Measurements from ENCODE around the gene MIEF2. TPM values are rescaled to one million over a fixed set of nuclear protein-coding genes. Genes with fewer than 3 reads are reported as not detected.

Gene MIEF2
- total and polyA plus RNA-seq, 10 of the 15 experiments (the other 5 are each of a cell fraction or from before 2014, with no cell fraction given) = 0.16 to 9.2 (median 4.1) TPM

GRCh38 chr17:18240449-18240848, 20.0 kb upstream of the MIEF2 start (continued):
- TF ChIP-seq, protein P1, sequence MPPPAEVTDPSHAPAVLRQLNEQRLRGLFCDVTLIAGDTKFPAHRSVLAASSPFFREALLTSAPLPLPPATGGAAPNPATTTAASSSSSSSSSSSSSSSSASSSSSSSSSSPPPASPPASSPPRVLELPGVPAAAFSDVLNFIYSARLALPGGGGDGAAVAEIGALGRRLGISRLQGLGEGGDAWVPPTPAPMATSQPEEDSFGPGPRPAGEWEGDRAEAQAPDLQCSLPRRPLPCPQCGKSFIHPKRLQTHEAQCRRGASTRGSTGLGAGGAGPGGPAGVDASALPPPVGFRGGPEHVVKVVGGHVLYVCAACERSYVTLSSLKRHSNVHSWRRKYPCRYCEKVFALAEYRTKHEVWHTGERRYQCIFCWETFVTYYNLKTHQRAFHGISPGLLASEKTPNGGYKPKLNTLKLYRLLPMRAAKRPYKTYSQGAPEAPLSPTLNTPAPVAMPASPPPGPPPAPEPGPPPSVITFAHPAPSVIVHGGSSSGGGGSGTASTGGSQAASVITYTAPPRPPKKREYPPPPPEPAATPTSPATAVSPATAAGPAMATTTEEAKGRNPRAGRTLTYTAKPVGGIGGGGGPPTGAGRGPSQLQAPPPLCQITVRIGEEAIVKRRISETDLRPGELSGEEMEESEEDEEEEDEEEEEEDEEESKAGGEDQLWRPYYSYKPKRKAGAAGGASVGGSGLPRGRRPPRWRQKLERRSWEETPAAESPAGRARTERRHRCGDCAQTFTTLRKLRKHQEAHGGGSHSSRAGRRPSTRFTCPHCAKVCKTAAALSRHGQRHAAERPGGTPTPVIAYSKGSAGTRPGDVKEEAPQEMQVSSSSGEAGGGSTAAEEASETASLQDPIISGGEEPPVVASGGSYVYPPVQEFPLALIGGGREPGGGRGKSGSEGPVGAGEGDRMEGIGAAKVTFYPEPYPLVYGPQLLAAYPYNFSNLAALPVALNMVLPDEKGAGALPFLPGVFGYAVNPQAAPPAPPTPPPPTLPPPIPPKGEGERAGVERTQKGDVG (CRISPR knock-in tag; IDR thresholded peaks at IDR 0.05) = no peak

DNA sequence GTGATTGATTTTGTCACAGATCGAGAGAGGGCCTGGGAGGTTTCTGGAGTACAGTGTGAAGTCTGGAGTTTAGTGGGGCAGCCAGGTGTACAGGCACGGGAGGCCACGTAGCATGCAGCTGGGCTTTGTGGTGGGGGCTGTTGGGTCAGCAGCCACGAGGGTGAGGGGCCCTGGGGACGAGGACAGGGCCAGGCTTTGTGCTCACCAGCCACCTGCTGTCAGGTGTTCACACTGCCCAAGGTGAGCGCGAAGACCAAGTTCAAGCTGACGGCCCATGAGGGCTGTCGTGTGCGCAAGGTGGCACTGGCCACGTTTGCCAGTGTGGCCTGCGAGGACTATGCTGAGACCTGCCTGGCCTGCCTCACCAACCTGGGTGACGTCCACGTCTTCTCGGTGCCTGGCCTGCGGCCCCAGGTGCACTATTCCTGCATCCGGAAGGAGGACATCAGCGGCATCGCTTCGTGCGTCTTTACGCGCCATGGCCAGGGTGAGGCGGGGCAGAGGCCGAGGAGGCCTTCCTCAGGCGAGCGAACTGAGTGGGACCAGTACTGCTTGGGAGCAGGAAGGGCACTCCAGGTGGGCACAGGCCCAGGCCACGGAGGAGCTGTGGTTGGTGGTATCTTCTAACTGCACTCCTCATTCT, 19.1 kb upstream of the MIEF2 start:
- Histone ChIP-seq H3K9me3 (replicated peaks; ENCODE audit: control insufficient read depth, insufficient read depth, low read length) (no peaks in the 10 kb centered on the region), H3K36me3 (ENCODE audit: control insufficient read depth in 2 of 2, insufficient read depth in 2 of 2, low read length in 1 of 2) (peaks cover 3 to 8% of the 10 kb centered on the region in 2 experiments; a peak in 2 of 4 replicates), H4K20me1 (ENCODE audit: control insufficient read depth, insufficient read depth) (no peaks in the 10 kb centered on the region), H3K27ac (ENCODE audit: control insufficient read depth, insufficient read depth) (no peak overlapping the region), H3K4me2 (ENCODE audit: control insufficient read depth, insufficient read depth) (no peak overlapping the region), H3K9ac (ENCODE audit: control insufficient read depth, insufficient read depth, low read length) (no peak overlapping the region), H3K79me2 (ENCODE audit: control insufficient read depth, insufficient read depth, low read length) (no peaks in the 10 kb centered on the region), H2AFZ (ENCODE audit: control insufficient read depth, low read depth, low read length) (no peak overlapping the region), H3K27me3 (replicated peaks in 1 of 2; ENCODE audit: control insufficient read depth in 2 of 2, insufficient read depth in 2 of 2, low read length in 1 of 2) (no peaks in the 10 kb centered on the region), H3K4me3 (no peak overlapping the region), H3K4me1 (ENCODE audit: control insufficient read depth, insufficient read depth, low read length) (no peaks in the 10 kb centered on the region)
- SMC1A ChIA-PET (ENCODE audit: uncharacterized antibody, unreplicated experiment) = no interaction called here
- in situ Hi-C loops (cut with MboI) = no loop called here
- no peak for DNase-seq (ENCODE audit: low read depth, low spot score)
- no peak for ATAC-seq
- CTCF ChIA-PET = interaction anchor here (0.5 kb wide), 1 partner anchor 112 kb away, joined by 3 read pairs; no protein-coding TSS in a partner anchor
- FAIRE-seq = no peak
- TF ChIP-seq NRF1 (conservative IDR thresholded peaks at IDR 0.05; ENCODE audit: low read depth, low read length) = no peak
- no peak for TF ChIP-seq SMAD1 (IDR thresholded peaks at IDR 0.05; ENCODE audit: low read depth, partially characterized antibody)
- TF ChIP-seq CBFB (IDR thresholded peaks at IDR 0.05; ENCODE audit: low read depth) = no peak
- TF ChIP-seq CBX5 (IDR thresholded peaks at IDR 0.05; ENCODE audit: low read depth) = no peak
- TF ChIP-seq CREB1 (IDR thresholded peaks at IDR 0.05; ENCODE audit: low read depth) = no peak
- no peak for TF ChIP-seq ESRRA (IDR thresholded peaks at IDR 0.05; ENCODE audit: low read length)
- intact Hi-C loops (cut with micrococcal nuclease; ENCODE audit: unreplicated experiment) = no loop called here
- BruUV-seq (replicated peaks) = no TSS peak
- POLR2A ChIA-PET = no interaction called here
- WGBS (ENCODE audit: insufficient coverage, insufficient replicate concordance, low lambda C conversion rate, missing lambda C conversion rate) = 73% methylated on average over 28 of the region's 28 CpGs
- RAD21 ChIA-PET (ENCODE audit: unreplicated experiment) = no interaction called here

Measured in GM12878 (cell line).